Left forelimb (tissue), 1 donor: ENCODE results near the gene OCSTAMP.
A peak's percentile ranks its signal among the peaks of the same experiment; 100 is the strongest.

Experiments
- DNase-seq: peaks from one replicate; pipeline ENCODE4 v3.0.0-alpha.2; 2018; ENCODE audit warnings: low spot score

Gene OCSTAMP

DNA sequence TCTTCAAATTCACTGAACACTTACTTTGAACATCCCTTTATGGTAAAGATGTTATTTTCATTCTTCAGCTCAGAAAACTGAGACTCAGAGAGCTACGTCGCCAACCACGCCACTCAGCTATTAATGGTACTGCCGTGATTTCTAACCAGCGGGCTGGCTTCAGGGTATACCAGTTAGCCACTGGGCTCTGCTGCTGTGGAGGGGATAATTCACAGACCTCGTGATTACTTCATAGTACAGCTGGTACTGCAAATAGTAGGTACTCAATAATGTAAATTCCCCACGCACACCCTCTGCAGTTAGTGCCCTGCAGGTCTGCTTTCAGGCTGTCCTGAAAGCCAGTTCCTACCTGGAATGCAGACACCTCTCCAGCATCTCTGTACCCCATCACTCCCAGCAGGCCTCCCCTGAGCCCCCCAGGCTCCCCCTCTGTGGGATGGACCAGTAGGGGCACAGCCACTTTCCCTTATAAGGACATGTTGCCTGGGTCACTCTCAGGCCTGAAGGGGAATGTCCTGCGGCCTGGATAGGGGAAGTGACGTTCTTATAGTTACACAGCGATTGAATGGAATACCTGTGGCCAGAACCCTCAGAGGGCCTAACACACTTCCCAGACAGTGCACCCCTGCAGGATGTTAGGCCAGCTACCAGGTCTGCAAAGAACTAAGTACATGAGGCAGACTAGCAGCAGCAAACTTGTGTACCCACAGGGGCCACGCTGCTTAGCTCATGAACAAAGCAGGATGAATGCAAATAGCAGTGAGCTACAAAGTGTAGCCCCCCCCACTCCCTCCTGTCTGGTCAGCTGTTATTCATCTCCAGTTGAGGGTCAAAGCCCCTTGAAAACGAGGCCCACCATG, 1.3 kb upstream of the OCSTAMP start:
- DNase-seq = no peak

GRCh38 chr20:46549188-46549972, 1.1 kb downstream of the OCSTAMP start:
- DNase-seq = no peak

GRCh38 chr20:46548688-46549087, 1.8 kb downstream of the OCSTAMP start:
- DNase-seq = no peak

DNA sequence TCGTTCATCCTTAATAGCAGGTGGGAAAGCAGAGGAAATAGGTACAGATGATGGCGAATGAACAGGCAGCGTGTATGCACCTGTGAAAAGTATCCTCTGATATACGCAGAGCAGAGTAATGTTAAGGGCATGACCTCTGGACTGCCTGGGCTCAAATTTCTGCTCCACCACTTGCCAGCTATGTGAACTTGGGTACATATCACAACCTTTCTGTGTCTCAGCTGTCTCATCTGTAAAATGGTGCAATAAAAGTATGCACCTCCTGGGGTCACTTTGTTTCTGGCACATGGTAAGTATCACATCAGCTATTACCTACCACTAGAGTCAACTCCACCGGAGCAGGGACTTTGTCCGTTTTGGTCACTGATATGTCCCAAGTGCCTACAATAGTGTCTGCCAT, 2.5 kb downstream of the OCSTAMP start:
- no peak for DNase-seq

DNA sequence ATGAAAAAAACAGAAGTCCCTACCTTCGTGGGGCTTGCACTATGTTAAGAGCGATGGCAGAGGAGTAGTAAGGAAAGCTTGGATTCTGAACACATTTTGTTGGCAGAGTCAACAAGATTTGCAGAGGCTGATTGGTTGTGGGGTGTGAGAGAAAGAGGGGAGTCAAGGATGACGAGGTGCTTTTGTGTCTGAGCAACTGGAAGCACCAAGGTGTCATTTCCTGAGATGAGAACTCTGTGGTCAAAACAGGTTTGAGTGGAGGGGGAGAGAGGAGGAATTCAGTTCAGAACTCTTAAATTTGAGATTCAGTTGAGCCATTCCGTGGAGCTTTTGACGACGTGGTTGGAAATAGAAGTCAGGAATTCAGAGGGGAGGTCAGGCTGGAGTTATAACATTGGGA, 3.5 kb downstream of the OCSTAMP start:
- DNase-seq = no peak

- DNase-seq = no peak
Measured at GRCh38 chr20:46546298-46546697, 4.2 kb downstream of the OCSTAMP start.

- DNase-seq = no peak
Measured at GRCh38 chr20:46545827-46546138, 4.7 kb downstream of the OCSTAMP start.

GRCh38 chr20:46545077-46545826, 5.2 kb downstream of the OCSTAMP start:
- DNase-seq = no peak

- no peak for DNase-seq
Measured at GRCh38 chr20:46544576-46544975, 5.9 kb downstream of the OCSTAMP start.

DNA sequence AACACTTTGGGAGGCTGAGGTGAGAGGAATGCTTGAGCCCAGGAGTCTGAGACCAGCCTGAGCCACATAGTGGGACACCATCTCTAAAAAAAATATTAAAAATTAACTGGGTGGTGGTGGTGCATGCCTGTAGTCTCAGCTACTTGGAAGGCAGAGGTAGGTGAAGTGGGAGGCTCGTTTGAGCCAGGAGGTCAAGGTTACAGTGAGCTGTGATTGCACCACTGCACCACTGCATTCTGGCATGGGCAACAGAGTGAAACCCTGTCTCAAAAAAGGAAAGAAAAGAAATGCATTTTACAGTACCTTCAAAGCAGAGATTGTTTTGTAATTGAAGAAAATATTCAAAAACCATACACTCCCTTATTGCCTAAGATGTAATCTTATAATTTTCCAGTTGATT, 6.5 kb downstream of the OCSTAMP start:
- DNase-seq = no peak

GRCh38 chr20:46543033-46543432, 7.4 kb downstream of the OCSTAMP start:
- DNase-seq = no peak

DNA sequence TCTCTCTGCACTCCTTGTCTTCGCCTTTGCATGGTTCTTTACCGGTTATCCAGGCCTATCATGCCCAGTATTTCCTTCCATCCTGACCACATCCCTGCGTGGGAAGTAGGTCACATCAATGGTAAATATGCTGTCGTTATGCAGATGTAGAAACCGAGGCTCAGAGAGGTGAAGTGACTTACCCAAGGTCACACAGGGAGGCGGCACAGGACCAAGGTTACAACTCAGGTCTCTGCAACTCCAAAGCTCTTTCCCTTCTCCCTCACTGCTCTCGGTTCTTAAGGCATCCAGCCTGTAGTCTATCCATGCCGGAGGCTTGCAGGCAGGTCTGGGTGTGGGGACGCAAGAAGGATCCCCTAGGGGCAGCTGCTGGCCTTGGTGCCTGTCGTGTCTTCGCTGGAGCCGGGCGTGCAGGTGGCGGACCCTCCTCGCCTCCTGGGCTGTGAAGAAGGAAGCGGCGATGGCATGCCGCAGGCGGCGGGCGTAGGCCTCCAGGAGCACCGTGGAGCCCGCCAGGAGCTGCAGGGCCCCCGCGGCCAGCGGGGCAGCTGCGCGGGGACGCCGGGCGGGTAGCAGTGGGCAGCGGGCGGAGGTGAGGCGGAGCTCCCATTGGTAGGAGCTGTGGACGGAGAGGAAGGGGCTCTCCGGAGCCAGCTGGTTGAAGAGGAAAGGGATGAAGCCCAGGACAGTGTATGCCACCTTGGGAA, 9.1 kb downstream of the OCSTAMP start:
- DNase-seq = no peak

DNA sequence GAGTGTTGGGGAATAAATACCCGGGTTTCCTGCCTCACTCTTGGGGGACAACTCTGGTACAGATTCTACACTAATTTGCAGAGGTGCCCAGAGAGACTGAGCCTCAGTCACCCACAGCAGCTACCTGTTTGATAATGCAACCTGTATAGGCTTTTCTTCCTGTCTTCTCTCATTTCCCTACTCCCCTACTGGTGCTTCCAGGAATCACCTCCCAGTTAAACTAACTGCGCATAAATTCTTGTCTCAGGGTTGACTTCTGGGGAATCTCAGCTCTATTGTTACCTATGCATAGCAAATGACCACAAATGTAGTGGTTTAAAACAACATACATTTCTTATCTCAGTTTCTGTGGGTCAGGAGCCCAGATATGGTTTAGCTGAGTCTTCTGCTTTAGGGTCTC, 11.3 kb downstream of the OCSTAMP start:
- DNase-seq = no peak

DNA sequence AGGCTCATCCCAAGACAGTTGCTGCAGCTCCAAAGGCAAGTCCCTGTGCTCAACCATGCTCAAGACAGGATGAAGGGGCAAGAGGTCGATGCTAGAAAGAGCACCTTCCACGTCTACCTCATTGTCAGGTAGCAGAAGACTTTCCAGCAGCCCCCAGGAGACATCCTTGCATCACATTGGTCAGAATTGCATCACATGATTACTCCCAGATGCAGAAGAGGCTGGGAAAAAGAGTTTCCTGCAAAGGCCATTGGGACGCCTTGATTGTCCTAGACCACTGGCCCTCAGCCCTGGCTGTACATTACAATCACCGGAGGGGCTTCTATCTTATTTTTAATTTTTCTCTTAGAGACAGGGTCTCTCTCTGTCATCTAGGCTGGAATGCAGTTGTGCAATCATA, 19.8 kb downstream of the OCSTAMP start:
- DNase-seq = no peak

DNA sequence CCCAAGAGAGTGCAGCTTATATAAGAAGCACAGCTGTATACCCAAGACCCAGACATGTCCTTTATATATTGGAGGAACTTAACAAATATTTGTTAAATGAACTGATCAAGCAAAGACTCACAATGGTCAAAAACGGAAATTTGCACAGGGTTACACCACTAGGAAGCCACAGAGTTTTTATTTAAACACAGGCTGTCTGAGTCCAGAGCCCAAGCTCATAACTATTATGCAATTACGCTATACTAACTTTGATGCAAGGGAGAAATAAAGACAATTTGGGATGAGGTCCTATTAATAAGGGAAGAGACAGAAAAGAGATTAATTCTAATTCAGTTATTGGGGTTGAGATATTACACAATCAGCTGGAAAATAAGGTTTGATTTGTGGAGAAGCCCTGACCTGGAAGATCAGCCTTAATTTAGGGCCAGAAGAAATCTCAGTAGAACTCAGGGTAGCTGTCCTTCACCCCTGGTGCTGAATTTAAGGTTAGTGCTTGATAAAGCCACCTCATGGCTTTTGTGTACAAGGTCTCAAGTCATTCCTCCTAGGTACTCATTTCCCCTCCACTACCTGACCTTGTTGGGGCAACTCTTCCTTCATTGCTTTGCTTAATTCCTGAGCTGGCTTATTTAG, 26.6 kb downstream of the OCSTAMP start:
- DNase-seq = no peak

- DNase-seq = no peak
Measured at GRCh38 chr20:46523108-46523507, 27.3 kb downstream of the OCSTAMP start.

- no peak for DNase-seq
Measured at GRCh38 chr20:46520976-46521579, 29.4 kb downstream of the OCSTAMP start.

GRCh38 chr20:46520540-46520939, 29.9 kb downstream of the OCSTAMP start:
- no peak for DNase-seq

DNA sequence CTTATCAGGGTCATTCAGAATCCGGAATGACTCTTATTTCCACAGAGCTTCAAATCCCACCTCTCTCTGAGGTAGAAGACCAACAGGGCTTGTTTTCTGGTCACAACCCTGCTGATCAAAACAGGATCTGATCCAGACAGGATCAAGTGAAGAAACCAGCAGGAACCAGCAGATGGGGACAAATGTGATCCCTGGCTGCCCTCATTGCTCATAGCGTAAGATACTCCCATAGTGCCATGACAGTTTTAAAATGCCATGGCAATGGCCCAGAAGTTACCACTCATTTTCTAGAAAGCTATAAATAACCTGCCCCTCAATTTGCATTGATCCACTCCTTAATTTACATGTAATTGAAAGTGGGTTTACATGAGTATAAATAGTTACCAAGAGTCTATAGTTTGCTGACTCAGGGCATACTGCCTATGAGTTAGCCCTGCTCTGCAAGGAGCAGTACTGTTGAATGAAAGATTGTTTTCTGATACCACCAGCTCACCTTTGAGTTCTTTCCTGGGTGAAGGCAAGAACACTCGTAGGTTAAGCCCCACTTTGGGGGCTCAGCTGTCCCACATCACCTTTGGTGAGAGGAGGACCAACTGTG, 30.9 kb downstream of the OCSTAMP start:
- no peak for DNase-seq

DNA sequence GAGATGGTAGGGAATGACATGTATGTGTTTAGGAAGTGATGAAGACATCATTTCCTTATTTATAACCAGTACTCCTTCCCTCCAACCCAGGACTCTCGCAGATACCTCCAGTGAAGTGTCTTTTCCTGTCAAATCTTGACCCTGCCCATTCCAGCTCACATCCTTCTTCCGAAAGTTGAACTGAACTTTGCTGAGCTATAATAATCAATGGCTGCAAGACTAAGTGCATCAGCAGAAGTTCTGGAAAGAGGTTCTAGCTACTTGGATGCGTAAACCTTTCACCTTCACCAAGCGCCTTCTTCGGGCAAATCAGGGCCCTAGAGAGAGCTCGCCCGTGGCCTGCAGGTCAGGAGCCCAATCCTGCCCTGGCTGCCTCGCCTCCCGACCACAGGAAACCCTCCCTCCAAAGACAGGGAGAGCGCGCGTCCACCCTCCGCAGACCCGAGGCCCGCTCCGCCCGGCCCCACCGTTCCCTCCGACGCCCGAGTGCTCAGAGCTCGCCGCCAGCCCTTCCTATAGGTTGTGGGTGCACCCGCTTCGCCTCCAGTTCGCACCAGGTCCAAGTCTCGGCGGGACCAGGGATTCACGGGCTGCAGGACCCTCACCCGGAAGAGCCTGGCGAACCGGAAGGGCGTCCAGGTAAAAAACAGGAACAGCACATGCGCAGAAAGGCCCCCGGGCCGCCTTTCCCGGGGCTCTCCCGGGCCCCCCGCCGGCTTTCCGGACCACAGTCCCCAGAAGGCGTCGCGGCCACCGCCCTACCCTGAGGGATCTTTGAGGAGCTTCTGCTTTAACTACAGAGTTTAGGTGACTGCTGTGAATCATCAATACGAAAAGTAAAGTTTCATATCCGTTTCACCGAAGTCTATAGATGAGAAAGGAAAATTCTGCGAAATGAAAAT, 37.3 kb downstream of the OCSTAMP start, which contains the start of gene ZNF334:
TSS of gene ZNF334 (minus strand) at position 617 of the 902 bp plus-strand sequence. CDS start 1,457 bp downstream, outside the sequence.
- DNase-seq = peak; percentile 86
